IPS-20b (cell line): ENCODE results near the gene KRT75.

ENCODE experiments used
- H3K27ac ChIP-seq: one replicate; pipeline ENCODE4 v1.5.1; 2013; ENCODE audit warnings: low read length
- H3K27me3 ChIP-seq: 2 replicates; pipeline ENCODE4 v1.6.1; 2013; ENCODE audit warnings: mild to moderate bottlenecking, low read length, inconsistent platforms; ENCODE audit not compliant: insufficient read depth
- H3K36me3 ChIP-seq: 2 replicates; pipeline ENCODE4 v1.6.1; 2013; ENCODE audit warnings: low read depth, mild to moderate bottlenecking, inconsistent platforms, low read length, moderate library complexity; ENCODE audit not compliant: insufficient read depth
- H3K4me1 ChIP-seq: 2 replicates; pipeline ENCODE4 v1.6.1; 2013; ENCODE audit warnings: mild to moderate bottlenecking, control low read depth, inconsistent platforms, low read length, moderate library complexity; ENCODE audit not compliant: insufficient read depth
- H3K4me3 ChIP-seq: 2 replicates; pipeline ENCODE4 v1.5.1; 2013; ENCODE audit warnings: mild to moderate bottlenecking, low read length, inconsistent platforms
- H3K9ac ChIP-seq: 2 replicates; pipeline ENCODE4 v1.6.1; 2013; ENCODE audit warnings: low read depth, mild to moderate bottlenecking, inconsistent platforms, low read length, moderate library complexity
- H3K9me3 ChIP-seq: 2 replicates; pipeline ENCODE4 v1.6.1; 2013; ENCODE audit warnings: mild to moderate bottlenecking, low read depth, low read length, inconsistent platforms; ENCODE audit not compliant: insufficient read depth

KRT75 gene

GRCh38 chr12:52383331-52383730, 50.8 kb downstream of the KRT75 start:
- no peaks in the 10 kb centered on the region for H3K9me3 ChIP-seq
- H3K27me3 ChIP-seq: no peaks in the 10 kb centered on the region
- H3K4me1 ChIP-seq: no peaks in the 10 kb centered on the region
- H3K27ac ChIP-seq: no peak overlapping the region
- no peak overlapping the region for H3K4me3 ChIP-seq
- no peaks in the 10 kb centered on the region for H3K36me3 ChIP-seq
- no peak overlapping the region for H3K9ac ChIP-seq

- no peaks in the 10 kb centered on the region for H3K36me3 ChIP-seq
- no peak overlapping the region for H3K9ac ChIP-seq
- H3K27me3 ChIP-seq: no peaks in the 10 kb centered on the region
- H3K4me1 ChIP-seq: no peaks in the 10 kb centered on the region
- no peak overlapping the region for H3K27ac ChIP-seq
- no peaks in the 10 kb centered on the region for H3K9me3 ChIP-seq
- H3K4me3 ChIP-seq: no peak overlapping the region
Measured at GRCh38 chr12:52382854-52383253, 51.3 kb downstream of the KRT75 start.

- no peaks in the 10 kb centered on the region for H3K36me3 ChIP-seq
- no peak overlapping the region for H3K4me3 ChIP-seq
- H3K27me3 ChIP-seq: no peaks in the 10 kb centered on the region
- no peaks in the 10 kb centered on the region for H3K9me3 ChIP-seq
- no peak overlapping the region for H3K27ac ChIP-seq
- no peaks in the 10 kb centered on the region for H3K4me1 ChIP-seq
- no peak overlapping the region for H3K9ac ChIP-seq
Measured at GRCh38 chr12:52381206-52381605, 53.0 kb downstream of the KRT75 start.

GRCh38 chr12:52380271-52380694, 53.9 kb downstream of the KRT75 start:
- Histone ChIP-seq H3K27me3 (no peaks in the 10 kb centered on the region), H3K36me3 (no peaks in the 10 kb centered on the region), H3K4me3 (no peak overlapping the region), H3K27ac (no peak overlapping the region), H3K4me1 (no peaks in the 10 kb centered on the region), H3K9ac (no peak overlapping the region), H3K9me3 (no peaks in the 10 kb centered on the region)

GRCh38 chr12:52379536-52379935, 54.6 kb downstream of the KRT75 start:
- no peak overlapping the region for H3K9ac ChIP-seq
- H3K4me3 ChIP-seq: no peak overlapping the region
- H3K36me3 ChIP-seq: no peaks in the 10 kb centered on the region
- no peaks in the 10 kb centered on the region for H3K9me3 ChIP-seq
- H3K4me1 ChIP-seq: no peaks in the 10 kb centered on the region
- no peak overlapping the region for H3K27ac ChIP-seq
- no peaks in the 10 kb centered on the region for H3K27me3 ChIP-seq

GRCh38 chr12:52378091-52378490, 56.1 kb downstream of the KRT75 start:
- Histone ChIP-seq H3K9me3 (no peaks in the 10 kb centered on the region), H3K9ac (no peak overlapping the region), H3K27ac (no peak overlapping the region), H3K27me3 (no peaks in the 10 kb centered on the region), H3K4me3 (no peak overlapping the region), H3K4me1 (no peaks in the 10 kb centered on the region), H3K36me3 (no peaks in the 10 kb centered on the region)

- Histone ChIP-seq H3K36me3 (no peaks in the 10 kb centered on the region), H3K27ac (no peak overlapping the region), H3K9ac (no peak overlapping the region), H3K9me3 (no peaks in the 10 kb centered on the region), H3K4me3 (no peak overlapping the region), H3K4me1 (no peaks in the 10 kb centered on the region), H3K27me3 (no peaks in the 10 kb centered on the region)
Measured at GRCh38 chr12:52377266-52377665, 56.9 kb downstream of the KRT75 start.
